ENCODE measurements around the gene GATC.
A peak's percentile ranks its signal among the peaks of the same experiment; 100 is the strongest.

GATC gene

GRCh38 chr12:120445911-120446843 lies at the start of gene GATC, which contains the start of gene TRIAP1:
Gene GATC, plus strand, starts transcription at chr12:120446444. Its CDS starts 37 bp downstream, at chr12:120446481.
Gene TRIAP1, minus strand, starts transcription at chr12:120446384. Its CDS starts 12 bp downstream, at chr12:120446372.
- H3K36me3 ChIP-seq (ENCODE audit: control insufficient read depth, insufficient read depth, low read length): peaks cover 17% of the 10 kb centered on the region
- H3K27me3 ChIP-seq (ENCODE audit: control insufficient read depth, insufficient read depth, low read length): no peaks in the 10 kb centered on the region
- H3K9ac ChIP-seq (ENCODE audit: low read depth, low read length): peak within 1 kb of the TSS; percentile 98
- no peaks in the 10 kb centered on the region for H3K4me1 ChIP-seq (ENCODE audit: control insufficient read depth, insufficient read depth, low read length)
- no peaks in the 10 kb centered on the region for H3K9me3 ChIP-seq (ENCODE audit: control insufficient read depth, insufficient read depth, low read length)
- H3K4me3 ChIP-seq (ENCODE audit: low read depth, low read length): peak within 1 kb of the TSS; percentile 100

GRCh38 chr12:120397824-120398540 lies 48.3 kb upstream of the GATC start:
- peaks cover 12% of the 10 kb centered on the region for H3K4me1 ChIP-seq (ENCODE audit: control insufficient read depth, insufficient read depth, low read length)
- H3K4me3 ChIP-seq (ENCODE audit: low read depth, low read length): no peak overlapping the region
- no peaks in the 10 kb centered on the region for H3K36me3 ChIP-seq (ENCODE audit: control insufficient read depth, insufficient read depth, low read length)
- no peaks in the 10 kb centered on the region for H3K27me3 ChIP-seq (ENCODE audit: control insufficient read depth, insufficient read depth, low read length)
- H3K9me3 ChIP-seq (ENCODE audit: control insufficient read depth, insufficient read depth, low read length): no peaks in the 10 kb centered on the region
- H3K9ac ChIP-seq (ENCODE audit: low read depth, low read length): no peak overlapping the region

- H3K9ac ChIP-seq (ENCODE audit: low read depth, low read length): no peak overlapping the region
- H3K36me3 ChIP-seq (ENCODE audit: control insufficient read depth, insufficient read depth, low read length): no peaks in the 10 kb centered on the region
- no peak overlapping the region for H3K4me3 ChIP-seq (ENCODE audit: low read depth, low read length)
- H3K9me3 ChIP-seq (ENCODE audit: control insufficient read depth, insufficient read depth, low read length): no peaks in the 10 kb centered on the region
- H3K4me1 ChIP-seq (ENCODE audit: control insufficient read depth, insufficient read depth, low read length): peaks cover 12% of the 10 kb centered on the region
- H3K27me3 ChIP-seq (ENCODE audit: control insufficient read depth, insufficient read depth, low read length): no peaks in the 10 kb centered on the region
Observed at GRCh38 chr12:120399531-120399930, 46.7 kb upstream of the GATC start.

- peaks cover 7% of the 10 kb centered on the region for H3K4me1 ChIP-seq (ENCODE audit: control insufficient read depth, insufficient read depth, low read length)
- H3K27me3 ChIP-seq (ENCODE audit: control insufficient read depth, insufficient read depth, low read length): no peaks in the 10 kb centered on the region
- H3K9me3 ChIP-seq (ENCODE audit: control insufficient read depth, insufficient read depth, low read length): no peaks in the 10 kb centered on the region
- peak overlapping the region; percentile 18 for H3K9ac ChIP-seq (ENCODE audit: low read depth, low read length)
- H3K36me3 ChIP-seq (ENCODE audit: control insufficient read depth, insufficient read depth, low read length): no peaks in the 10 kb centered on the region
- peak overlapping the region; percentile 1 for H3K4me3 ChIP-seq (ENCODE audit: low read depth, low read length)
Observed at GRCh38 chr12:120402217-120402616, 44.0 kb upstream of the GATC start.

GRCh38 chr12:120403869-120404268 lies 42.4 kb upstream of the GATC start:
- Histone ChIP-seq H3K36me3 (ENCODE audit: control insufficient read depth, insufficient read depth, low read length) (no peaks in the 10 kb centered on the region), H3K9me3 (ENCODE audit: control insufficient read depth, insufficient read depth, low read length) (no peaks in the 10 kb centered on the region), H3K4me1 (ENCODE audit: control insufficient read depth, insufficient read depth, low read length) (peaks cover 7% of the 10 kb centered on the region), H3K9ac (ENCODE audit: low read depth, low read length) (no peak overlapping the region), H3K4me3 (ENCODE audit: low read depth, low read length) (no peak overlapping the region), H3K27me3 (ENCODE audit: control insufficient read depth, insufficient read depth, low read length) (no peaks in the 10 kb centered on the region)

- Histone ChIP-seq H3K36me3 (ENCODE audit: control insufficient read depth, insufficient read depth, low read length) (no peaks in the 10 kb centered on the region), H3K4me1 (ENCODE audit: control insufficient read depth, insufficient read depth, low read length) (peaks cover 7% of the 10 kb centered on the region), H3K9me3 (ENCODE audit: control insufficient read depth, insufficient read depth, low read length) (no peaks in the 10 kb centered on the region), H3K4me3 (ENCODE audit: low read depth, low read length) (no peak overlapping the region), H3K9ac (ENCODE audit: low read depth, low read length) (no peak overlapping the region), H3K27me3 (ENCODE audit: control insufficient read depth, insufficient read depth, low read length) (no peaks in the 10 kb centered on the region)
Observed at GRCh38 chr12:120404271-120404670, 42.0 kb upstream of the GATC start.

- H3K4me1 ChIP-seq (ENCODE audit: control insufficient read depth, insufficient read depth, low read length): peaks cover 7% of the 10 kb centered on the region
- no peaks in the 10 kb centered on the region for H3K27me3 ChIP-seq (ENCODE audit: control insufficient read depth, insufficient read depth, low read length)
- H3K9ac ChIP-seq (ENCODE audit: low read depth, low read length): no peak overlapping the region
- H3K9me3 ChIP-seq (ENCODE audit: control insufficient read depth, insufficient read depth, low read length): no peaks in the 10 kb centered on the region
- H3K4me3 ChIP-seq (ENCODE audit: low read depth, low read length): no peak overlapping the region
- no peaks in the 10 kb centered on the region for H3K36me3 ChIP-seq (ENCODE audit: control insufficient read depth, insufficient read depth, low read length)
Observed at GRCh38 chr12:120406069-120406468, 40.2 kb upstream of the GATC start.

- Histone ChIP-seq H3K9me3 (ENCODE audit: control insufficient read depth, insufficient read depth, low read length) (no peaks in the 10 kb centered on the region), H3K9ac (ENCODE audit: low read depth, low read length) (no peak overlapping the region), H3K36me3 (ENCODE audit: control insufficient read depth, insufficient read depth, low read length) (no peaks in the 10 kb centered on the region), H3K4me1 (ENCODE audit: control insufficient read depth, insufficient read depth, low read length) (peaks cover 7% of the 10 kb centered on the region), H3K4me3 (ENCODE audit: low read depth, low read length) (no peak overlapping the region), H3K27me3 (ENCODE audit: control insufficient read depth, insufficient read depth, low read length) (no peaks in the 10 kb centered on the region)
Observed at GRCh38 chr12:120406553-120406952, 39.7 kb upstream of the GATC start.

- no peaks in the 10 kb centered on the region for H3K36me3 ChIP-seq (ENCODE audit: control insufficient read depth, insufficient read depth, low read length)
- H3K9me3 ChIP-seq (ENCODE audit: control insufficient read depth, insufficient read depth, low read length): no peaks in the 10 kb centered on the region
- H3K4me3 ChIP-seq (ENCODE audit: low read depth, low read length): no peak overlapping the region
- H3K4me1 ChIP-seq (ENCODE audit: control insufficient read depth, insufficient read depth, low read length): peaks cover 3% of the 10 kb centered on the region
- H3K9ac ChIP-seq (ENCODE audit: low read depth, low read length): no peak overlapping the region
- H3K27me3 ChIP-seq (ENCODE audit: control insufficient read depth, insufficient read depth, low read length): no peaks in the 10 kb centered on the region
Observed at GRCh38 chr12:120408771-120409170, 37.5 kb upstream of the GATC start.

- Histone ChIP-seq H3K9me3 (ENCODE audit: control insufficient read depth, insufficient read depth, low read length) (no peaks in the 10 kb centered on the region), H3K36me3 (ENCODE audit: control insufficient read depth, insufficient read depth, low read length) (no peaks in the 10 kb centered on the region)
Observed at GRCh38 chr12:120412421-120412820, 33.8 kb upstream of the GATC start.

GRCh38 chr12:120413901-120414695 lies 32.1 kb upstream of the GATC start:
- Histone ChIP-seq H3K9ac (ENCODE audit: low read depth, low read length) (peak overlapping the region; percentile 65), H3K4me3 (ENCODE audit: low read depth, low read length) (no peak overlapping the region), H3K9me3 (ENCODE audit: control insufficient read depth, insufficient read depth, low read length) (no peaks in the 10 kb centered on the region), H3K36me3 (ENCODE audit: control insufficient read depth, insufficient read depth, low read length) (no peaks in the 10 kb centered on the region), H3K27me3 (ENCODE audit: control insufficient read depth, insufficient read depth, low read length) (no peaks in the 10 kb centered on the region), H3K4me1 (ENCODE audit: control insufficient read depth, insufficient read depth, low read length) (peaks cover 5% of the 10 kb centered on the region)

More at GRCh38 chr12:120412421-120412820, 33.8 kb upstream of the GATC start:
- no peak overlapping the region for H3K4me3 ChIP-seq (ENCODE audit: low read depth, low read length)
- peaks cover 5% of the 10 kb centered on the region for H3K4me1 ChIP-seq (ENCODE audit: control insufficient read depth, insufficient read depth, low read length)
- H3K27me3 ChIP-seq (ENCODE audit: control insufficient read depth, insufficient read depth, low read length): no peaks in the 10 kb centered on the region
- no peak overlapping the region for H3K9ac ChIP-seq (ENCODE audit: low read depth, low read length)
